Umbilical cord (tissue), 2 donors: ENCODE results near the gene AIG1. TPM values are rescaled to one million over a fixed set of nuclear protein-coding genes. Genes with fewer than 3 reads are reported as not detected.
A peak's percentile ranks its signal among the peaks of the same experiment; 100 is the strongest.

Experiments
- DNase-seq: peaks from one replicate; pipeline ENCODE4 v3.0.0-alpha.2; 2015; ENCODE audit warnings: low spot score
- total RNA-seq: library from RNA; depleted of rRNA; stranded (reverse); fragments of >200 nt; gene quantifications from one replicate; pipeline ENCODE4 v1.2.3, GENCODE V29; 2014; ENCODE audit warnings: low replicate concordance; ENCODE audit not compliant: insufficient read depth

The AIG1 gene
- total RNA-seq, 1 donor from 2014 or later, result 14.2 TPM

GRCh38 chr6:143093290-143093689, 32.6 kb downstream of the AIG1 start:
- DNase-seq, result no peak

DNA sequence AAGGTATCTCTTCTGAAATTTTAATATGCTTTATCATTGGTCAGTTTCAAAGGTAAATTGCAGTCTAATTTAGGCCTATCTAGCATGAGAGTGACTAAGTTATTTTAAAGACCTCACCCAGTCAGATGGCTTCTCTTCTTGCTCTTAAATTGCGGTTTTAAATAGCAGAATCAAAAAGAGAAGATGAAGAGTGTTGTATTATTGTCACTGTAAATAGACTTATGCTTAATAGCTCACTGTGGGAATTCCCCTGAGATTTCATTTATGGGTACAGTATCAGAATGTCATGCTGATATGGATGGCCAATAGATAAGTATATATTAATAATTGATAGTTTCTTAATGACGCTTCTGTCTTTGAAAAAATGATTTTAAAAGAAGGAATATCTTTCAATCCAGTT, 35.7 kb downstream of the AIG1 start:
- no peak for DNase-seq

DNA sequence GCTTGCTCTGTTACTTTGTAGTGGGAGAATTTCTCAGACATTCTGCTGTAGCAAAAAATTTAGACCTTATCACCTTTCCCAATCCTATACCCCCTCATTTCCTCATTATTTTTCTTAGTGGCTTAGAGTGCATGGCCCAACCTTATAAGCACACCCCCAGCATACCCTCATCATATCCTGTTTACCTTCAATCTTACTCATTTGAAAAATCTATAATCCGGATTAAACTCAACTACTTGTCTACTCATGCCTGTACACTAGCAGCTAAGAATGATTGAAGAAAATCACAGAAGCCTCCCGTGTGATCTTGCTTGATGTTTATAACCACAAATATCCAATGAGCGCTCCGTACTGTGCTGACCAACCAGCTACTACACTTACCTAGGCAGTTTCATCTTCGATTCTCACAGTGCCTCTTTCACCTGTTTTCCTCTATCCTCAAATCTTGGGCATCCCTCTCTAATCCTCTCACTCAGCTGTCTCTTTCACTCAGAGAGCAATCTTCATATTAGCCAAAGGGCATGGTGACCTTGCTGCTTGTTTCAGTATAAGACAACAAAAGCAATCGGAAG, 36.6 kb downstream of the AIG1 start:
- no peak for DNase-seq

DNA sequence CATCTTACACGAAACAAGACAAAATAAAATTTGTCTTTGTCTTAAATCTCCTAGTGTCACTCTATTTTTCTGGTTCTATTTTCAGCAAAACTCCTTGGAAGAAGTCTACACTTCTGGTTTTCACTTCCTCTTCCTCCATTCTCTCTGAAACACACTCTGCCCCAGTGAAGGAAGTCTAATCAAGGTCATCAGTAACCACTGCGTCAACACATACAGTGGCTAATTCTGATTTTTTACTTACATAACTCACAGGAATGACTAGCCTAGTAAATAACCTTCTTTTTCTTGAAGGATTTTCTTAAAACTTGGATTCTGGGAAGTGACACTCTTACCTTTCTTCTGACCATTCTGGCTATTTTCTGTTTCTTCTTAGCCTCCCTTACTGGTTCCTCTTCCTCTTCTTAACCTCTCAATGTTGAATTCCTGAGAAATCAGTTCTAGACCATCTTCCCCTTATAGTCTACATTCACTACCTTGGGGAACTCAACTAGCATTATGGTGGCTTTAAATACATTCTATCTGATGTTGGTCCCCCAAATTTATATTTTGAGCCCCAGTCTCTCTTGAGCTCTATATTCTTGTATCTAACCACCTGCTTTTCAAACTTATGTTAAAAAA, 37.5 kb downstream of the AIG1 start:
- DNase-seq, result peak; percentile 23

DNA sequence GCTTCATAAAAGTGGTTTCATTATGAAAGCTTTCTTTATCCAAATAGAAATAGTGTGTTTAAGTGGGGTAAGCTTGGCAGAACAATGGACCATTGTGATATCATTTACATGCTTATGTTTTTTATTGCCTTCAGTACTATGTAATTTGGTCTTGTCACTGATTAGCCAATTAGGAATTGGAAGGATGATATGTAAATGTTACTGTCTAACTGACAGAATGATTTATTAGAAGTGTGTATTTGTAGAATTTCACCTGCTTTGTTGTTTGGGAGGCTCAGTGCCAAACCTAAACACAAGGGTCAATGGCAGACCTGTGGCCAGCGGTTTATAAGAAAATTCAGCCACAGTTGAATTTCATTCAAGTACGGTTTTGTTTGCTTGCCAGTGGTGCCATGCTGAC, 39.0 kb downstream of the AIG1 start:
- no peak for DNase-seq

- DNase-seq, result no peak
Measured at GRCh38 chr6:143100429-143100828, 39.7 kb downstream of the AIG1 start.

GRCh38 chr6:143103916-143104315, 43.2 kb downstream of the AIG1 start:
- DNase-seq, result no peak

- no peak for DNase-seq
Measured at GRCh38 chr6:143107440-143107839, 46.8 kb downstream of the AIG1 start.

GRCh38 chr6:143107911-143108761, 47.4 kb downstream of the AIG1 start:
- no peak for DNase-seq

GRCh38 chr6:143109196-143109595, 48.5 kb downstream of the AIG1 start:
- DNase-seq, result no peak

DNA sequence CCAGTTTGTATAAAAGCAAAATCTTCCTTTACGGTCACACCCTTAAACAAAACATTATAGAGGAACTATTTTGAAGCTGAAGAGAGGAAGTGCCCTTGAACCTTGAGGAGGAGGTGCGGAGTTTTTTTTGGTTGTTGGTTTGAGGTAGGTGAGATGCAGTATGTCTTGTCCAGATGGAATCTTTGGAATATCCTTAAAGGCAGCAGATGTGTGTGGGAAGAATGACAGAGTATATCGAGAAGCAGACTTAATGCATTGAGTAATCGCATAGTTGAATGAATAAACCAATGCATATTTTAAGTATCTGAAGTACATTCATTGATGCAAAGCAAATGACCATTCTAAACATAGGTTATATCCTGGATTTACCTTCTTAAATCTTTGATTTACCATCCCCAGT, 49.9 kb downstream of the AIG1 start:
- DNase-seq, result no peak

- DNase-seq, result no peak
Measured at GRCh38 chr6:143110996-143111395, 50.3 kb downstream of the AIG1 start.

DNA sequence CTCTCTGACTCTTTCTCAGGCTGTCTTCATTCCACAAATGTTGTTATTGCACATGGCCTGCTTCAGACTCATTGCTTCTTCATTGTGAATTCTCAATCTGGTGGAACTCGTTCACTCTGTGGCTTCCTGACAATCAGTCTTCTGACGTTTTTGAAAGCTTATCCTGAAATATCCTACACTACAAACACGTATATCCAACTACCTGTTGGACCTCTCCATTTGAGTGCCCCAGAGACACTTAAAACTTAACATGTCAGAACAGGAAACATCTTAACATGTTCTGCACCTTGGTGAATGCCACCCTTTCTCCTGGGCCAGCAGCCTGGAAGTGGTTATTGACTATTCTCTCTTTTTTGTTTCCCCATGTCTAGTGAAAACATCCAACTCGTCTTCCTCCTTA, 50.8 kb downstream of the AIG1 start:
- DNase-seq, result no peak

GRCh38 chr6:143112084-143112768, 51.5 kb downstream of the AIG1 start:
- DNase-seq, result no peak

GRCh38 chr6:143112837-143113236, 52.1 kb downstream of the AIG1 start:
- DNase-seq, result no peak

- DNase-seq, result no peak
Measured at GRCh38 chr6:143115728-143116127, 55.0 kb downstream of the AIG1 start.

GRCh38 chr6:143117108-143117507, 56.4 kb downstream of the AIG1 start:
- no peak for DNase-seq

GRCh38 chr6:143119260-143119659, 58.6 kb downstream of the AIG1 start:
- no peak for DNase-seq

DNA sequence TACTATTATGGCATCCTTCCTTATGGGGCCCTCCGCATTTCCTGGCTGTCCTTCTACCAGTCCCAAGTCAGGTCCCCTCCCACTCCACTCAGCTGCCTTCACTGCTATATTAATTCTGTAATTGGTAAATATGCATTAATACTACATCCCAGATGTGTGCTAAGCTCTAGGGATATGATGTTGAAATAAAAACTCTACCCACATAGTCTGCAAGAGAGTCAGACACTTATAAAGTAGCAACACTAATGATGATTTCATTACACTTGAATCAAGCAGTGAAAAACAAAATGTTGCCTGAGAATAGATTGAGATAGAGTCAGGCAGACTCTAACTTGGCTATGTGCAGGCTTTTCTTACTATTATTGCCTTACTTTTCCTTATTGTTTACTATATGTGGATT, 62.4 kb downstream of the AIG1 start:
- DNase-seq, result no peak

DNA sequence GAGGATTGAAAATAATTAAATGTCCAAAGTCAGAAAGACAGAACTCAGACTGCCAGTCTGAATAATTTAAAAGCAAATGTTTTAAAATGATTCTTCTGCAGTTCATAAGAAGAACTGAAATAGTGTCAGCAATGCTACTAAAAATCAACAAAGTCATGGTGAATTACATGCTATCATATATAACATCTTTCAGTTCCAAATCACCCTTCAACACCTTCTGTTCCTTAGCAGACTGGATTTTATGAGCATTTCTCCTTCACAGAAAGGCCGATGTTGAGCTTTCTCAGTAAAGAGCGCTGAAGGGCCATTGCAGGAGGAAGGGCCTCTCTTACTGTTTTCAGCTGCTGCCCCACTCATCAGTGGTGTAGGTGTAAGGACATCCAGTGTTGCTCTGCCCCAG, 63.3 kb downstream of the AIG1 start:
- DNase-seq, result no peak

GRCh38 chr6:143125455-143125854, 64.8 kb downstream of the AIG1 start:
- DNase-seq, result no peak

GRCh38 chr6:143125864-143126573, 65.3 kb downstream of the AIG1 start:
- DNase-seq, result no peak
